GM12878 (cell line): Measurements from ENCODE around the gene PREX1. TPM values are rescaled to one million over a fixed set of nuclear protein-coding genes. Genes with fewer than 3 reads are reported as not detected.

ENCODE experiments used
- ATAC-seq: fragments of 200-7000 bp; cut with Tn5 transposase; 3 replicates; pipeline ENCODE4 v1.9.1; 2020; ENCODE audit warnings: mild to moderate bottlenecking, moderate library complexity
- BruUV-seq: library from RNA; stranded (reverse); fragments of 400-500 nt; replicated peaks from 2 replicates; lab custom pipeline; 2021; lab: Mats Ljungman, UMichigan
- CTCF ChIA-PET: fragments of 300-600 bp; sonication (Branson Sonifier 250); formaldehyde crosslinking; extraction: SDS; loops from one replicate; lab custom pipeline; 2021; ENCODE audit warnings: inconsistent platforms; lab: Yijun Ruan, JAX
- POLR2A ChIA-PET: fragments of 350-600 bp; formaldehyde crosslinking; extraction: SDS; loops from one replicate; lab custom pipeline; 2021; ENCODE audit warnings: inconsistent platforms; lab: Charles Lee
- RAD21 ChIA-PET: fragments of 300-600 bp; sonication (Branson Sonifier 250); formaldehyde crosslinking; loops from one replicate; lab custom pipeline; 2023; ENCODE audit warnings: antibody characterized with exemption; ENCODE audit not compliant: unreplicated experiment; lab: Charles Lee
- SMC1A ChIA-PET: fragments of 300-600 bp; sonication (Branson Sonifier 250); formaldehyde crosslinking; loops from one replicate; lab custom pipeline; 2023; ENCODE audit not compliant: unreplicated experiment, uncharacterized antibody; lab: Charles Lee
- DNase-seq: peaks from one replicate; pipeline ENCODE4 v3.0.0-alpha.2; 2011; ENCODE audit warnings: low read depth, low spot score
- FAIRE-seq: peaks from 3 replicates; lab custom pipeline; 2011; peaks lifted over from hg19 to GRCh38; lab: Jason Lieb, UNC
- H2AFZ ChIP-seq: 2 replicates; pipeline ENCODE4 v1.6.0; 2011; ENCODE audit warnings: low read depth, low read length, control low read depth; ENCODE audit not compliant: control insufficient read depth
- H3K27ac ChIP-seq: 2 replicates; pipeline ENCODE4 v1.5.1; 2011; ENCODE audit warnings: control low read depth; ENCODE audit not compliant: control insufficient read depth, insufficient read depth
- H3K27me3 ChIP-seq, 2 experiments: replicated peaks in 1 of 2; 2 replicates each; pipeline versions ENCODE4 v1.6.0 to v1.6.1; 2011; ENCODE audit warnings: low read length in 1 of 2; ENCODE audit not compliant: control insufficient read depth in 2 of 2, insufficient read depth in 2 of 2
- H3K36me3 ChIP-seq, 2 experiments: 2 replicates each; pipeline ENCODE4 v1.5.1; 2011; ENCODE audit warnings: low read length in 1 of 2; ENCODE audit not compliant: control insufficient read depth in 2 of 2, insufficient read depth in 2 of 2
- H3K4me1 ChIP-seq: 2 replicates; pipeline ENCODE4 v1.6.1; 2011; ENCODE audit warnings: mild to moderate bottlenecking, low read length, moderate library complexity, mixed read lengths; ENCODE audit not compliant: control insufficient read depth, insufficient read depth
- H3K4me2 ChIP-seq: 2 replicates; pipeline ENCODE4 v1.6.0; 2011; ENCODE audit warnings: control low read depth; ENCODE audit not compliant: control insufficient read depth, insufficient read depth
- H3K4me3 ChIP-seq: fragments of 200-600 bp; sonication (generic); 2 replicates; pipeline ENCODE4 v1.5.1; 2016
- H3K79me2 ChIP-seq: 2 replicates; pipeline ENCODE4 v1.6.0; 2011; ENCODE audit warnings: low read length; ENCODE audit not compliant: control insufficient read depth, insufficient read depth
- H3K9ac ChIP-seq: 2 replicates; pipeline ENCODE4 v1.8.0; 2011; ENCODE audit warnings: low read length, control low read depth, mixed read lengths; ENCODE audit not compliant: control insufficient read depth, insufficient read depth
- H3K9me3 ChIP-seq: replicated peaks from 3 replicates; pipeline ENCODE4 v1.5.1; 2011; ENCODE audit warnings: mild to moderate bottlenecking, low read length; ENCODE audit not compliant: control insufficient read depth, insufficient read depth
- H4K20me1 ChIP-seq: 2 replicates; pipeline ENCODE4 v1.6.0; 2011; ENCODE audit not compliant: control insufficient read depth, insufficient read depth
- ASH2L ChIP-seq: fragments of 300-600, 200-600 bp; sonication (generic); IDR thresholded peaks from 2 replicates; pipeline ENCODE4 v1.6.1; 2017; ENCODE audit warnings: low read depth, mild to moderate bottlenecking, borderline replicate concordance
- BHLHE40 ChIP-seq, 2 experiments: fragments of 450-650 bp in 1 of 2; IDR thresholded peaks; 2 replicates each; pipeline ENCODE4 v1.6.1; 2011 to 2017; ENCODE audit warnings: low read depth in 2 of 2, borderline replicate concordance in 1 of 2, improper control_type of control experiment in 1 of 2, low read length in 1 of 2, mild to moderate bottlenecking in 1 of 2
- BRCA1 ChIP-seq: IDR thresholded peaks from 2 replicates; pipeline ENCODE4 v1.6.1; 2011; ENCODE audit warnings: low read depth, low read length, improper control_type of control experiment
- CBX5 ChIP-seq: sonication (generic); IDR thresholded peaks from 2 replicates; pipeline ENCODE4 v1.6.1; 2016; ENCODE audit warnings: low read depth, moderate library complexity, mild to moderate bottlenecking, inconsistent platforms
- CTCF ChIP-seq, 3 experiments: IDR thresholded peaks in 2 of 3; conservative IDR thresholded peaks in 1 of 3; 2 replicates each; pipeline ENCODE4 v1.5.1; 2011; ENCODE audit warnings: low read depth in 3 of 3, low read length in 3 of 3, mild to moderate bottlenecking in 3 of 3, control low read depth in 2 of 3, moderate library complexity in 2 of 3, inconsistent platforms in 1 of 3, mixed read lengths in 1 of 3; ENCODE audit not compliant: control insufficient read depth in 2 of 3, insufficient read depth in 1 of 3; ENCODE audit errors: extremely low read depth in 1 of 3
- ESRRA ChIP-seq: IDR thresholded peaks from 2 replicates; pipeline ENCODE4 v1.6.1; 2012; ENCODE audit warnings: mild to moderate bottlenecking, low read length, improper control_type of control experiment
- EZH2 ChIP-seq: IDR thresholded peaks from 2 replicates; pipeline ENCODE4 v1.6.1; 2012; ENCODE audit warnings: low read depth, mild to moderate bottlenecking, control low read depth, inconsistent platforms, low read length, borderline replicate concordance; ENCODE audit not compliant: control insufficient read depth
- HCFC1 ChIP-seq: fragments of 150-350 bp; IDR thresholded peaks from 2 replicates; pipeline ENCODE4 v1.6.1; 2014; ENCODE audit warnings: low read length
- JUND ChIP-seq: IDR thresholded peaks from 2 replicates; pipeline ENCODE4 v1.6.1; 2012; ENCODE audit warnings: low read depth, mild to moderate bottlenecking, low read length, improper control_type of control experiment, moderate library complexity
- KDM1A ChIP-seq: fragments of 200-600 bp; sonication (generic); IDR thresholded peaks from 2 replicates; pipeline ENCODE4 v1.6.1; 2016; ENCODE audit warnings: borderline replicate concordance
- NRF1 ChIP-seq: conservative IDR thresholded peaks from 2 replicates; pipeline ENCODE4 v1.6.1; 2011; ENCODE audit warnings: mild to moderate bottlenecking, low read depth, low read length, improper control_type of control experiment
- PML ChIP-seq: IDR thresholded peaks from 2 replicates; pipeline ENCODE4 v1.6.1; 2012; ENCODE audit warnings: low read length, inconsistent platforms
- SMARCA5 ChIP-seq: fragments of 450-650 bp; IDR thresholded peaks from 2 replicates; pipeline ENCODE4 v1.6.1; 2017; ENCODE audit warnings: mild to moderate bottlenecking
- SMC3 ChIP-seq: IDR thresholded peaks from 2 replicates; pipeline ENCODE4 v1.6.1; 2011; ENCODE audit warnings: low read length, improper control_type of control experiment, borderline replicate concordance
- ZBED1 ChIP-seq: IDR thresholded peaks from 2 replicates; pipeline ENCODE4 v1.6.1; 2016; ENCODE audit warnings: borderline replicate concordance
- ZZZ3 ChIP-seq: IDR thresholded peaks from 2 replicates; pipeline ENCODE4 v1.6.1; 2011; ENCODE audit warnings: low read depth; ENCODE audit not compliant: control insufficient read depth, insufficient read length
- WGBS: methylation state at CpG from one replicate; pipeline ENCODE4 v1.1.6; 2016; ENCODE audit warnings: low lambda C conversion rate; ENCODE audit not compliant: insufficient replicate concordance, insufficient coverage; ENCODE audit errors: missing lambda C conversion rate; 5-methylcytosine and 5-hydroxymethylcytosine counted together
- in situ Hi-C: fragments of 300-500 bp; cut with MboI; formaldehyde crosslinking; loops from 9 replicates; pipeline ENCODE4 v1.14.3; 2018; ENCODE audit warnings: mixed read lengths
- intact Hi-C: fragments of 100-400 bp; cut with micrococcal nuclease; formaldehyde crosslinking; loops from one replicate; pipeline ENCODE4 v1.14.2; 2022; ENCODE audit not compliant: unreplicated experiment
- polyA plus RNA-seq, 11 experiments: library from polyadenylated mRNA; depleted of rRNA in 4 of 11; unstranded in 6 of 11; stranded (reverse) in 5 of 11; fragments of >200 nt; fragmentation: Nextera tagmentation in 4 of 11; fragmentation: Illumina TruSeq in 1 of 11; extraction: Ambion mirVana in 4 of 11; extraction: Trizol in 1 of 11; gene quantifications; 1 replicate in 1 of 11; 2 replicates in 10 of 11; pipeline versions ENCODE4 v1.2.1 to v1.2.3, GENCODE V29; 2011 to 2016; ENCODE audit warnings: inconsistent platforms in 2 of 11, missing spikeins in 2 of 11, low read depth in 1 of 11
- total RNA-seq, 4 experiments: library from RNA; depleted of rRNA in 3 of 4; stranded (reverse); fragments of >200 nt in 3 of 4; fragmentation: Illumina TruSeq in 1 of 4; extraction: Trizol in 1 of 4; gene quantifications; 2 replicates each; pipeline versions ENCODE4 v1.2.1 to v1.2.3, GENCODE V29; 2013 to 2021
- TF ChIP-seq, protein P1 (sequence below): IDR thresholded peaks from 2 replicates; pipeline ENCODE4 v1.6.1; 2011; ENCODE audit warnings: low read depth, low read length, improper control_type of control experiment, borderline replicate concordance

PREX1 gene
- total and polyA plus RNA-seq, 10 of the 15 experiments (the other 5 are each of a cell fraction or from before 2014, with no cell fraction given) = 2.6 to 114 (median 38.9) TPM

DNA sequence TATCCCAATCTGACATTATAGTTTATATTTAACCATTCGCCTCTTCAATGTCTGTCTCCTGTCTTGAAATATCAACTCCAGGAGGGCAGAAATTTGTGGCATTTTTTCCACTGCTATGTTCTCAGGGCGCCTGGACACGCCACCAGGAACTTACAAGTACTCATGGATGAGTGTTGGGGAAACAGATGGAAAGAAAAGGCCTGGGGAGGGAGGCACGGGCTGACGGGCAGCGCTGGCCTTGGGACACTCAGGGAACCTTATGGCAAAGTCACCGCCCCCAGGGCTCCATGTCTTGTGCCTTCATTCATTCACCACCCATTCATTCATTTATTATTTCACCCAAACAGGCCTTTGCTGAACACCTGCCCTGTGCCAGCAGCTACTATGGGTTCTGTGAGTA lies 222.9 kb downstream of the PREX1 start:
- DNase-seq = no peak
- FAIRE-seq = no peak
- ATAC-seq = no peak
- ChIA-PET SMC1A (no interaction called here), RAD21 (no interaction called here), CTCF (no interaction called here), POLR2A (no interaction called here)
- Histone ChIP-seq H3K36me3 (no peaks in the 10 kb centered on the region; a peak in 1 of 4 replicates), H3K9me3 (no peaks in the 10 kb centered on the region; the same call in 2 of the 3 replicates), H3K9ac (no peak overlapping the region), H4K20me1 (no peaks in the 10 kb centered on the region), H3K4me1 (peaks cover 13% of the 10 kb centered on the region), H3K4me2 (no peak overlapping the region), H3K27me3 (no peaks in the 10 kb centered on the region), H3K79me2 (no peaks in the 10 kb centered on the region), H3K4me3 (no peak overlapping the region), H2AFZ (no peak overlapping the region), H3K27ac (no peak overlapping the region)
- intact Hi-C loops = no loop called here
- BruUV-seq = no TSS peak
- TF ChIP-seq PML (no peak), HCFC1 (no peak), CBX5 (no peak), BHLHE40 (IDR thresholded peaks at IDR 0.05; ENCODE audit: borderline replicate concordance in 1 of 2, low read depth in 2 of 2, low read length in 1 of 2) (no peak), ZZZ3 (no peak), SMARCA5 (no peak), SMC3 (no peak), ZBED1 (no peak), CTCF (IDR thresholded peaks at IDR 0.05 in 2 of 3, conservative IDR thresholded peaks at IDR 0.05 in 1 of 3; ENCODE audit: control insufficient read depth in 2 of 3, extremely low read depth in 1 of 3, insufficient read depth in 1 of 3, low read depth in 3 of 3, low read length in 3 of 3) (no peak), JUND (no peak), NRF1 (no peak), BRCA1 (no peak), ASH2L (no peak), KDM1A (no peak), EZH2 (no peak), ESRRA (no peak)
- TF ChIP-seq, protein P1, sequence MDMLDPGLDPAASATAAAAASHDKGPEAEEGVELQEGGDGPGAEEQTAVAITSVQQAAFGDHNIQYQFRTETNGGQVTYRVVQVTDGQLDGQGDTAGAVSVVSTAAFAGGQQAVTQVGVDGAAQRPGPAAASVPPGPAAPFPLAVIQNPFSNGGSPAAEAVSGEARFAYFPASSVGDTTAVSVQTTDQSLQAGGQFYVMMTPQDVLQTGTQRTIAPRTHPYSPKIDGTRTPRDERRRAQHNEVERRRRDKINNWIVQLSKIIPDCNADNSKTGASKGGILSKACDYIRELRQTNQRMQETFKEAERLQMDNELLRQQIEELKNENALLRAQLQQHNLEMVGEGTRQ = no peak
- WGBS = 43% methylated on average over 7 of the region's 7 CpGs
- in situ Hi-C loops = no loop called here
